IPS-18a (cell line): ENCODE measurements around the gene SGCG.

Source experiments
- H3K27ac ChIP-seq: one replicate; pipeline ENCODE4 v1.5.1; 2013; ENCODE audit warnings: low read length
- H3K27me3 ChIP-seq: one replicate; pipeline ENCODE4 v1.6.1; 2013; ENCODE audit warnings: mild to moderate bottlenecking, low read length; ENCODE audit not compliant: control insufficient read depth, insufficient read depth
- H3K36me3 ChIP-seq: one replicate; pipeline ENCODE4 v1.6.1; 2013; ENCODE audit warnings: low read depth, low read length; ENCODE audit not compliant: control insufficient read depth
- H3K4me1 ChIP-seq: one replicate; pipeline ENCODE4 v1.6.1; 2013; ENCODE audit warnings: low read depth, low read length; ENCODE audit not compliant: control insufficient read depth
- H3K4me3 ChIP-seq: one replicate; pipeline ENCODE4 v1.5.1; 2013; ENCODE audit warnings: low read length
- H3K9ac ChIP-seq: one replicate; pipeline ENCODE4 v1.6.1; 2013; ENCODE audit warnings: mild to moderate bottlenecking, low read length, moderate library complexity
- H3K9me3 ChIP-seq: one replicate; pipeline ENCODE4 v1.6.1; 2013; ENCODE audit warnings: low read depth, low read length; ENCODE audit not compliant: control insufficient read depth

Gene SGCG

GRCh38 chr13:23344931-23345595 is 164.3 kb downstream of the SGCG start:
- no peak overlapping the region for H3K4me3 ChIP-seq
- peaks cover 28% of the 10 kb centered on the region for H3K36me3 ChIP-seq
- no peak overlapping the region for H3K9ac ChIP-seq
- no peak overlapping the region for H3K27ac ChIP-seq
- no peaks in the 10 kb centered on the region for H3K4me1 ChIP-seq
- H3K27me3 ChIP-seq: no peaks in the 10 kb centered on the region
- H3K9me3 ChIP-seq: peaks cover 15% of the 10 kb centered on the region

- Histone ChIP-seq H3K27ac (no peak overlapping the region), H3K9ac (no peak overlapping the region), H3K4me3 (no peak overlapping the region), H3K36me3 (peaks cover 18% of the 10 kb centered on the region), H3K9me3 (no peaks in the 10 kb centered on the region), H3K27me3 (no peaks in the 10 kb centered on the region), H3K4me1 (no peaks in the 10 kb centered on the region)
These were observed 166.8 kb downstream of the SGCG start for GRCh38 chr13:23347601-23348000.

GRCh38 chr13:23348262-23349127 is 167.7 kb downstream of the SGCG start:
- peaks cover 25% of the 10 kb centered on the region for H3K36me3 ChIP-seq
- H3K9ac ChIP-seq: no peak overlapping the region
- H3K27ac ChIP-seq: no peak overlapping the region

GRCh38 chr13:23349161-23349897 is 168.6 kb downstream of the SGCG start:
- H3K27ac ChIP-seq: no peak overlapping the region
- no peak overlapping the region for H3K9ac ChIP-seq
- no peaks in the 10 kb centered on the region for H3K9me3 ChIP-seq
- H3K4me3 ChIP-seq: no peak overlapping the region
- no peaks in the 10 kb centered on the region for H3K27me3 ChIP-seq
- H3K4me1 ChIP-seq: no peaks in the 10 kb centered on the region
- peaks cover 28% of the 10 kb centered on the region for H3K36me3 ChIP-seq

More at GRCh38 chr13:23348262-23349127, 167.7 kb downstream of the SGCG start:
- Histone ChIP-seq H3K27me3 (no peaks in the 10 kb centered on the region), H3K4me3 (no peak overlapping the region), H3K4me1 (no peaks in the 10 kb centered on the region), H3K9me3 (no peaks in the 10 kb centered on the region)

GRCh38 chr13:23350009-23350408 is 169.2 kb downstream of the SGCG start:
- Histone ChIP-seq H3K4me1 (no peaks in the 10 kb centered on the region), H3K4me3 (no peak overlapping the region), H3K27ac (no peak overlapping the region), H3K27me3 (no peaks in the 10 kb centered on the region), H3K9ac (no peak overlapping the region), H3K9me3 (no peaks in the 10 kb centered on the region), H3K36me3 (peaks cover 34% of the 10 kb centered on the region)

GRCh38 chr13:23352161-23352560 is 171.4 kb downstream of the SGCG start:
- no peaks in the 10 kb centered on the region for H3K4me1 ChIP-seq
- H3K27me3 ChIP-seq: no peaks in the 10 kb centered on the region
- H3K27ac ChIP-seq: no peak overlapping the region
- no peak overlapping the region for H3K9ac ChIP-seq
- no peaks in the 10 kb centered on the region for H3K9me3 ChIP-seq
- peaks cover 46% of the 10 kb centered on the region for H3K36me3 ChIP-seq
- no peak overlapping the region for H3K4me3 ChIP-seq

- no peaks in the 10 kb centered on the region for H3K27me3 ChIP-seq
- peaks cover 63% of the 10 kb centered on the region for H3K36me3 ChIP-seq
- H3K4me3 ChIP-seq: no peak overlapping the region
- H3K27ac ChIP-seq: no peak overlapping the region
- no peak overlapping the region for H3K9ac ChIP-seq
- no peaks in the 10 kb centered on the region for H3K9me3 ChIP-seq
- no peaks in the 10 kb centered on the region for H3K4me1 ChIP-seq
These were observed 173.7 kb downstream of the SGCG start for GRCh38 chr13:23354520-23354919.

- H3K27me3 ChIP-seq: no peaks in the 10 kb centered on the region
- H3K9me3 ChIP-seq: no peaks in the 10 kb centered on the region
- H3K4me3 ChIP-seq: no peak overlapping the region
- no peak overlapping the region for H3K27ac ChIP-seq
- peaks cover 71% of the 10 kb centered on the region for H3K36me3 ChIP-seq
- H3K4me1 ChIP-seq: no peaks in the 10 kb centered on the region
- no peak overlapping the region for H3K9ac ChIP-seq
These were observed 175.6 kb downstream of the SGCG start for GRCh38 chr13:23356368-23356767.

- H3K4me3 ChIP-seq: no peak overlapping the region
- H3K36me3 ChIP-seq: peaks cover 67% of the 10 kb centered on the region
- H3K27ac ChIP-seq: no peak overlapping the region
These were observed 176.6 kb downstream of the SGCG start for GRCh38 chr13:23357349-23357748.

GRCh38 chr13:23359882-23360281 is 179.1 kb downstream of the SGCG start:
- Histone ChIP-seq H3K4me3 (no peak overlapping the region), H3K27me3 (no peaks in the 10 kb centered on the region), H3K27ac (no peak overlapping the region), H3K4me1 (no peaks in the 10 kb centered on the region), H3K36me3 (peaks cover 64% of the 10 kb centered on the region), H3K9me3 (no peaks in the 10 kb centered on the region), H3K9ac (no peak overlapping the region)

More at GRCh38 chr13:23357349-23357748, 176.6 kb downstream of the SGCG start:
- Histone ChIP-seq H3K9ac (no peak overlapping the region), H3K27me3 (no peaks in the 10 kb centered on the region), H3K4me1 (no peaks in the 10 kb centered on the region), H3K9me3 (no peaks in the 10 kb centered on the region)

- H3K9me3 ChIP-seq: no peaks in the 10 kb centered on the region
- no peak overlapping the region for H3K27ac ChIP-seq
- no peak overlapping the region for H3K4me3 ChIP-seq
- no peaks in the 10 kb centered on the region for H3K4me1 ChIP-seq
- peaks cover 69% of the 10 kb centered on the region for H3K36me3 ChIP-seq
- H3K27me3 ChIP-seq: no peaks in the 10 kb centered on the region
- no peak overlapping the region for H3K9ac ChIP-seq
These were observed 184.9 kb downstream of the SGCG start for GRCh38 chr13:23365652-23366051.
